Measurements from ENCODE around the gene CLOCK.

GRCh38 chr4:55468724-55469123 is 78.0 kb downstream of the CLOCK start:
- TF ChIP-seq POLR2A (IDR thresholded peaks at IDR 0.05; ENCODE audit: low read length), result no peak
- no peak for TF ChIP-seq GATA1 (IDR thresholded peaks at IDR 0.05; ENCODE audit: low read depth, low read length)

Data from erythroblast (primary cell).